Fibroblast of upper back skin (primary cell): Measurements from ENCODE around the gene PXDN.

Experiments used
- DNase-seq: peaks from one replicate; pipeline ENCODE4 v3.0.0-alpha.2; 2013

PXDN gene

GRCh38 chr2:1647417-1648240 lies 96.7 kb downstream of the PXDN start:
- DNase-seq: no peak

GRCh38 chr2:1645761-1646476 lies 98.4 kb downstream of the PXDN start:
- DNase-seq: no peak

- DNase-seq: no peak
Measured at GRCh38 chr2:1644427-1644826, 99.9 kb downstream of the PXDN start.

- DNase-seq: no peak
Measured at GRCh38 chr2:1642993-1643619, 101.2 kb downstream of the PXDN start.

- DNase-seq: peak; percentile 74
Measured at GRCh38 chr2:1642066-1642861, 102.1 kb downstream of the PXDN start.

GRCh38 chr2:1641523-1641922 lies 102.8 kb downstream of the PXDN start:
- DNase-seq: no peak

GRCh38 chr2:1640301-1641135 lies 103.8 kb downstream of the PXDN start:
- DNase-seq: no peak

GRCh38 chr2:1639086-1639858 lies 105.0 kb downstream of the PXDN start:
- DNase-seq: no peak

- no peak for DNase-seq
Measured at GRCh38 chr2:1638281-1638860, 105.9 kb downstream of the PXDN start.

GRCh38 chr2:1636791-1637415 lies 107.4 kb downstream of the PXDN start:
- DNase-seq: no peak

- DNase-seq: no peak
Measured at GRCh38 chr2:1635823-1636222, 108.5 kb downstream of the PXDN start.

- no peak for DNase-seq
Measured at GRCh38 chr2:1634681-1635341, 109.5 kb downstream of the PXDN start.

GRCh38 chr2:1633936-1634587 lies 110.3 kb downstream of the PXDN start:
- DNase-seq: no peak

GRCh38 chr2:1633092-1633671 lies 111.1 kb downstream of the PXDN start:
- no peak for DNase-seq

- DNase-seq: no peak
Measured at GRCh38 chr2:1632510-1632909, 111.8 kb downstream of the PXDN start.

GRCh38 chr2:1632002-1632348 lies 112.3 kb downstream of the PXDN start:
- DNase-seq: no peak

GRCh38 chr2:1631292-1632001 lies 112.9 kb downstream of the PXDN start:
- no peak for DNase-seq

GRCh38 chr2:1628893-1629292 lies 115.4 kb downstream of the PXDN start:
- DNase-seq: peak; percentile 47
